ENCODE measurements around the gene SAT1.

Gene SAT1

DNA sequence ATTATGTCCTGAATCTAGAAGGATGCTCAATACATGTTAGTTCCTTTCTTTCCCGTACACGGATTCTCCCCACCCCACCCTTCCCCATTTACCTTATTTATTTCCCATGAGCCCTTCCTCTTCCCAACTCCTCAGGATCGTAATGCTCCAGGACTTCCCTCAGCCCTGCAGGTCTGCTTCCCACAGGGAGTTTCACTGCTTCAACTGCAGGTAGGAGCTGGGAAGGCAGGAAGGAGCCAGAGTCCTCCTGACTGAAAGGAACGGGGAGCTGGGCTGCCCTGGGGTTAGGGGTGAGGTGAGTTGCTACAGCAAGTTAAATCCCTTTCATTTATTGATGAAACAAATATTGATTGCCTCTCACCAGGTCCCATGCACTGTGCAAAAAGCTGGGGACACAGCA, 33.2 kb downstream of the SAT1 start:
- no peak for DNase-seq (ENCODE audit: low read depth)
- H3K4me3 ChIP-seq (ENCODE audit: low read depth, low read length), result no peak overlapping the region
- TF ChIP-seq, protein P1, sequence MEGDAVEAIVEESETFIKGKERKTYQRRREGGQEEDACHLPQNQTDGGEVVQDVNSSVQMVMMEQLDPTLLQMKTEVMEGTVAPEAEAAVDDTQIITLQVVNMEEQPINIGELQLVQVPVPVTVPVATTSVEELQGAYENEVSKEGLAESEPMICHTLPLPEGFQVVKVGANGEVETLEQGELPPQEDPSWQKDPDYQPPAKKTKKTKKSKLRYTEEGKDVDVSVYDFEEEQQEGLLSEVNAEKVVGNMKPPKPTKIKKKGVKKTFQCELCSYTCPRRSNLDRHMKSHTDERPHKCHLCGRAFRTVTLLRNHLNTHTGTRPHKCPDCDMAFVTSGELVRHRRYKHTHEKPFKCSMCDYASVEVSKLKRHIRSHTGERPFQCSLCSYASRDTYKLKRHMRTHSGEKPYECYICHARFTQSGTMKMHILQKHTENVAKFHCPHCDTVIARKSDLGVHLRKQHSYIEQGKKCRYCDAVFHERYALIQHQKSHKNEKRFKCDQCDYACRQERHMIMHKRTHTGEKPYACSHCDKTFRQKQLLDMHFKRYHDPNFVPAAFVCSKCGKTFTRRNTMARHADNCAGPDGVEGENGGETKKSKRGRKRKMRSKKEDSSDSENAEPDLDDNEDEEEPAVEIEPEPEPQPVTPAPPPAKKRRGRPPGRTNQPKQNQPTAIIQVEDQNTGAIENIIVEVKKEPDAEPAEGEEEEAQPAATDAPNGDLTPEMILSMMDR (IDR thresholded peaks at IDR 0.05; ENCODE audit: low read depth, low read length, missing control alignments), result no peak

GRCh38 chrX:23817979-23818336, 35.0 kb downstream of the SAT1 start:
- TF ChIP-seq, protein P1 (IDR thresholded peaks at IDR 0.05; ENCODE audit: low read depth, low read length, missing control alignments), result no peak
- no peak overlapping the region for H3K4me3 ChIP-seq (ENCODE audit: low read depth, low read length)
- DNase-seq (ENCODE audit: low read depth), result no peak

GRCh38 chrX:23819385-23820234, 36.6 kb downstream of the SAT1 start:
- DNase-seq (ENCODE audit: low read depth), result no peak
- no peak overlapping the region for H3K4me3 ChIP-seq (ENCODE audit: low read depth, low read length)
- TF ChIP-seq, protein P1 (IDR thresholded peaks at IDR 0.05; ENCODE audit: low read depth, low read length, missing control alignments), result no peak

DNA sequence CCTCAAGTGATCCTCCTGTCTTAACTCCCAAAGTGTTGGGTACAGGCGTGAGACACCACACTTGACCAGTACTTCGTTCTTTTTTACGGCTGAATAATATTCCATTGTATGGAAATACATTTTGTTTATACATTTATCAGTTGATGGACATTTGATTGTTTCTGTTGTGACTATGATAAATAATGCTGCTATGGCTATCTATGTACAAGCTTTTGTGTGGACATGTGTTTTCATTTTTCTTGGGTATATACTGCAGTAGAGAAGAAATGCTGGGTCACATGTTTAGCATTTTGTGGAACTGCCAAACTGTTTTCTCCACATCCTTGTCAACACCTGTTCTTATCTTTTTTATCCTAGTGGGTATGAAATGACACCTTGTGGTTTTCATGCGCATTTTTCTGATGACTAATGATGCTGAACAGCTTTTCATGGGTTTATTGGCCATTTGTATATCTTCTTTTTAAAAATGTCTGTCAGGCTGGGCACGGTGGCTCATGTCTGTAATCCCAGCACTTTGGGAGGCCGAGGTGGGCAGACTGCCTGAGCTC, 37.3 kb downstream of the SAT1 start:
- no peak for DNase-seq (ENCODE audit: low read depth)
- TF ChIP-seq, protein P1 (IDR thresholded peaks at IDR 0.05; ENCODE audit: low read depth, low read length, missing control alignments), result no peak
- H3K4me3 ChIP-seq (ENCODE audit: low read depth, low read length), result no peak overlapping the region

DNA sequence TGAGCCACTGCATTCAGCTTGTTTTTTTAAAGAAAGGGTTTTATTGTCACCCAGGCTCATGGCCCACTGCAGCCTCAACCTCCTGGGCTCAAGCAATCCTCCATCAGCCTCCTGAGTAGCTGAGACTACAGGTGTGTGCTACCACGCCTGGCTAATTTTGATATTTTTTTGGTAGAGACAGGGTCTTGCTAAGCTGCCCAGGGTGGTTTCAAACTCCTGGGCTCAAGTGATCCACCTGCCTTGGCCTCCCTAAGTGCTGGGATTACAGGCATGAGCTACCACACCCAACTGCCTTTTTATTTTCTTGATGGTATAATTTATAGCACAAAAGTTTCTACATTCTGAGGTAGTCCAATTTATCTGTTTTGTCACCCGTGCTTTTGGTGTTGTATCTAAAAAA, 38.9 kb downstream of the SAT1 start:
- no peak overlapping the region for H3K4me3 ChIP-seq (ENCODE audit: low read depth, low read length)
- DNase-seq (ENCODE audit: low read depth), result no peak
- TF ChIP-seq, protein P1 (IDR thresholded peaks at IDR 0.05; ENCODE audit: low read depth, low read length, missing control alignments), result no peak

DNA sequence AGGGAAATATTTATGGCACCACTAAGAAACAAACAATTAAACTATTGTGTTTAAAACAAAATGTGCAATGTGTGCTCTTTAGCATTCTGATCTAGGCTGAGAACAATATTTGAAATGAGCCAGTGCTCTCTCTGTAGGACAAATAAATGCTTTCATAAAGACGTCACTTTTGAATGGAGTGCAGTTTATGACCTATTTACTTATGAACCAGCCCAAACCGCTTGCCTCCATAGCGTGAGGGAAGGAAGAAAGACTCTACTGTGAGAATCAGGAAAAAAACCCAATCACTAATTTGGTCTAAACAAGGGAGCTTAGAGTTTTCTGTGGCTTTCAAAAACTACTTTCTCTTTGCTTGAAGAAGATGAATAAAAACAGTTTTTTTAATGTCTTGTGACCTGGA, 39.4 kb downstream of the SAT1 start:
- DNase-seq (ENCODE audit: low read depth), result no peak
- TF ChIP-seq, protein P1 (IDR thresholded peaks at IDR 0.05; ENCODE audit: low read depth, low read length, missing control alignments), result no peak
- no peak overlapping the region for H3K4me3 ChIP-seq (ENCODE audit: low read depth, low read length)

- TF ChIP-seq, protein P1 (IDR thresholded peaks at IDR 0.05; ENCODE audit: low read depth, low read length, missing control alignments), result no peak
- DNase-seq (ENCODE audit: low read depth), result no peak
- H3K4me3 ChIP-seq (ENCODE audit: low read depth, low read length), result no peak overlapping the region
Observed at GRCh38 chrX:23822841-23823240, 39.9 kb downstream of the SAT1 start.

Measured in GM12864 (cell line).